GM10266 (cell line): ENCODE measurements around the gene DCUN1D1.
A peak's percentile ranks its signal among the peaks of the same experiment; 100 is the strongest.

Source experiments
- DNase-seq: peaks from one replicate; pipeline ENCODE4 v3.0.0; 2012; ENCODE audit errors: extremely low spot score
- TF ChIP-seq, protein P1 (sequence below): IDR thresholded peaks from 2 replicates; pipeline ENCODE4 v1.5.1; 2012; ENCODE audit warnings: mild to moderate bottlenecking, low read depth; ENCODE audit not compliant: control insufficient read depth, insufficient read depth; ENCODE audit errors: missing control alignments

DCUN1D1 gene

GRCh38 chr3:182954553-182955235, 25.6 kb downstream of the DCUN1D1 start:
- TF ChIP-seq, protein P1, sequence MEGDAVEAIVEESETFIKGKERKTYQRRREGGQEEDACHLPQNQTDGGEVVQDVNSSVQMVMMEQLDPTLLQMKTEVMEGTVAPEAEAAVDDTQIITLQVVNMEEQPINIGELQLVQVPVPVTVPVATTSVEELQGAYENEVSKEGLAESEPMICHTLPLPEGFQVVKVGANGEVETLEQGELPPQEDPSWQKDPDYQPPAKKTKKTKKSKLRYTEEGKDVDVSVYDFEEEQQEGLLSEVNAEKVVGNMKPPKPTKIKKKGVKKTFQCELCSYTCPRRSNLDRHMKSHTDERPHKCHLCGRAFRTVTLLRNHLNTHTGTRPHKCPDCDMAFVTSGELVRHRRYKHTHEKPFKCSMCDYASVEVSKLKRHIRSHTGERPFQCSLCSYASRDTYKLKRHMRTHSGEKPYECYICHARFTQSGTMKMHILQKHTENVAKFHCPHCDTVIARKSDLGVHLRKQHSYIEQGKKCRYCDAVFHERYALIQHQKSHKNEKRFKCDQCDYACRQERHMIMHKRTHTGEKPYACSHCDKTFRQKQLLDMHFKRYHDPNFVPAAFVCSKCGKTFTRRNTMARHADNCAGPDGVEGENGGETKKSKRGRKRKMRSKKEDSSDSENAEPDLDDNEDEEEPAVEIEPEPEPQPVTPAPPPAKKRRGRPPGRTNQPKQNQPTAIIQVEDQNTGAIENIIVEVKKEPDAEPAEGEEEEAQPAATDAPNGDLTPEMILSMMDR: no peak
- no peak for DNase-seq

GRCh38 chr3:182949688-182950087, 30.6 kb downstream of the DCUN1D1 start:
- TF ChIP-seq, protein P1: no peak

GRCh38 chr3:182948305-182948704, 32.0 kb downstream of the DCUN1D1 start:
- TF ChIP-seq, protein P1: no peak
- no peak for DNase-seq

More at GRCh38 chr3:182949688-182950087, 30.6 kb downstream of the DCUN1D1 start:
- DNase-seq: no peak

DNA sequence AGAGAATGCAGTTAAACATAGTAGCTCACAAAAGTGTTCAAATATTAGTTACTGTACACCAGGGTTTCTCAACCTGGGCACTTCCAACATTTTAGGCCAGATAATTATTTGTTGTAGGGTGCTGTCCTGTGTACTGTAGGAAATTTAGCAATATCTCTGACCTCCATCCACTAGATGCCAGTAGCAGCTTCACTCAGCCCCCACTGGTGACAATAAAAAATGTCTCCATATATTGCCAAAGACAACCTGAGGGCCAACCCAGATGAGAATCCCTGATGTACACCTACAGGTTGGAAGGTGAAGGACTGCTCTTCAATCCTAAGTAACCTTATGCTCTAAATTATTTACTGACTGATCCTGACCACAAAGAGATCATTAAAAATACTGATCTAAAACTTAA, 32.5 kb downstream of the DCUN1D1 start:
- TF ChIP-seq, protein P1: peak; percentile 26
- DNase-seq: no peak

DNA sequence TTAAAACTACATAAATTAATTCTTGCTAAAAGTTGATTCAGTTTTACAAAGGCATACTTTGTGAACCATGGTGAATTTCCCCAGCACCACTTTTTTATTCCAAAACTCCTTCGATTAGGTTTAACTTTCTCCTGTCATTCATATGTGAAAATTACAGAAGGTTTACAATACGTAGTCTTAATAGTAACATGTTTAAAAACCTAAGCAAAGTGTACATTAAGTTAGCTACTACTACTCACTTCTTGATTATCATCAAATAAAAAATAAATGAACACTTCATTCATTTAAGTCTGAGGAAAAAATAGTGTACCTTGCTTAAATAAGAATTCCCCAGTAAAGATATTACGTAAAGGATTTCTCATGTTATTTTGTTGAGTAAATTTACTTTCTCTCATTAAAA, 38.6 kb downstream of the DCUN1D1 start:
- no peak for DNase-seq

GRCh38 chr3:182940266-182940808, 40.0 kb downstream of the DCUN1D1 start:
- TF ChIP-seq, protein P1: no peak
- no peak for DNase-seq

More for the DNA sequence above, 38.6 kb downstream of the DCUN1D1 start:
- TF ChIP-seq, protein P1: no peak
